ENCODE data around the gene VPREB1. TPM values are rescaled to one million over a fixed set of nuclear protein-coding genes. Genes with fewer than 3 reads are reported as not detected.
"Not testable (repeated sequence)": the region's sequence is repeated elsewhere in the genome, so short reads cannot be mapped to it uniquely, and the experiment has no call there.

The VPREB1 gene
- total RNA-seq, 1 donor from 2014 or later: not detected

DNA sequence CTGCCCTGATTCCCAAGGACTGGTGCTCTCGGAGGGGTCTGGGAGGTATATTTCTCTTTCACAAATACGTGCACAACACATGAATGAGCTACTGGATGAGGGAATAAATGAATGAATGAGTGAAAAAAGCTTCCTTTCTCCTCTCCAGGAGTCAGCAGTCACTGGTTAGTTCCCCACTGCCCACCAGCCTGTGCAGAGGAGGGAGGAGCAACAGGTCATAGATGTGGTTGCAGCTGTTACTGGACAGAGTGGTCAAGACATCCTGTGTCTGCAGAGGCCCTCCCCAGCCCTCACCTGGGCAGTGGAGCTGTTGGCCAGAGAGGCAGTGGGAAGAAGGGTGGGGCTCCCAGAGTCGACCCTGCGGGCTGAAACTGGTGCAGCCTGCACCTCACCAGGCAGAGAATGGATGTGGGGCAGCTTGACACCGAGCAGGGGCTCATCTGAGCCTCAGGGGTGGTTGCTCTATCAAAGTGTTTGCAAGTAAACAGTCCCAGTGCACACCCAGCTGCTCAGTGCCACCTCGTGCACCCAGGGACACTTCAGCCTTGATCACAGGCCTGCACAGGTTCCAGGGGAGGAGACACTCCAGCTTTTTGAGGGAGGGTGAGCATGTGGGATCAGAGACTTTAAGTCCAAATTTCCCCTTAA is 1.4 kb upstream of the VPREB1 start:
- no peaks in the 10 kb centered on the region for H3K4me1 ChIP-seq
- TF ChIP-seq, protein P1, sequence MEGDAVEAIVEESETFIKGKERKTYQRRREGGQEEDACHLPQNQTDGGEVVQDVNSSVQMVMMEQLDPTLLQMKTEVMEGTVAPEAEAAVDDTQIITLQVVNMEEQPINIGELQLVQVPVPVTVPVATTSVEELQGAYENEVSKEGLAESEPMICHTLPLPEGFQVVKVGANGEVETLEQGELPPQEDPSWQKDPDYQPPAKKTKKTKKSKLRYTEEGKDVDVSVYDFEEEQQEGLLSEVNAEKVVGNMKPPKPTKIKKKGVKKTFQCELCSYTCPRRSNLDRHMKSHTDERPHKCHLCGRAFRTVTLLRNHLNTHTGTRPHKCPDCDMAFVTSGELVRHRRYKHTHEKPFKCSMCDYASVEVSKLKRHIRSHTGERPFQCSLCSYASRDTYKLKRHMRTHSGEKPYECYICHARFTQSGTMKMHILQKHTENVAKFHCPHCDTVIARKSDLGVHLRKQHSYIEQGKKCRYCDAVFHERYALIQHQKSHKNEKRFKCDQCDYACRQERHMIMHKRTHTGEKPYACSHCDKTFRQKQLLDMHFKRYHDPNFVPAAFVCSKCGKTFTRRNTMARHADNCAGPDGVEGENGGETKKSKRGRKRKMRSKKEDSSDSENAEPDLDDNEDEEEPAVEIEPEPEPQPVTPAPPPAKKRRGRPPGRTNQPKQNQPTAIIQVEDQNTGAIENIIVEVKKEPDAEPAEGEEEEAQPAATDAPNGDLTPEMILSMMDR (IDR thresholded peaks at IDR 0.05; ENCODE audit: borderline replicate concordance): no peak
- H3K9me3 ChIP-seq (replicated peaks): no peaks in the 10 kb centered on the region
- H3K4me3 ChIP-seq: no peak overlapping the region
- H3K27ac ChIP-seq (replicated peaks): no peak overlapping the region
- intact Hi-C loops (cut with micrococcal nuclease): no loop called here
- H3K27me3 ChIP-seq (ENCODE audit: low read depth): peaks cover 96% of the 10 kb centered on the region
- H3K36me3 ChIP-seq: no peaks in the 10 kb centered on the region
- DNase-seq: no peak

DNA sequence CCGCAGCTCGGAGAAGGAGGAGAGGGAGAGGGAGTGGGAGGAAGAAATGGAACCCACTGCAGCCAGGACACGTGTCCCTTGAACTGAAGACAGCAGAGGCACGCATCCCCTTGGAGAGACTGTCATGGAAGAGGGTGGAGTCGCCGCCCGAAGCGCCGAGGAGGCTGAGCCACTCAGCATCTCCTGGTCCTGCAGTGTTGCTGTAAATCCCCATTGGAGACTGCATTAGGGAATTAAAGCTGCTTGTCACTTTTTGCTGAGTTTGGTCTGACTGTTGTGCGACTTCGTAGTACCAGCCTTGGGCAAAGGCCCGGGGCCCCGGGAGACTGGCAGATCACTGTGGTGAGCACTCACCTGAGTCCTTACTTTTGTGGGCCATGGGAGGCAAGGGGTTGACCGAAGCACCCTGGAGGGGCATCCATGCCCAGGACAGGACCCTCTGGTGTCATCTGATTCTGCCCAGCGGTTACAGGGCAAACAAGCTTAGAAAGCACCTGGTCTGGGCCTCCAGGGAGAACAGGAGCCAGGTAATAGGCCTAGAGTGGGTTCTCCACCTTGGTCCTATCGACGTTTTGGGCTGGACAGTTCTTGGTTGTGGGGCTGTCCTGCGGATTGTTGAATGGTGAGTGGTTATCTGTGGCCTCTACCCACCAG is 797 bp downstream of the VPREB1 start:
- Histone ChIP-seq H3K36me3 (no peaks in the 10 kb centered on the region), H3K27me3 (ENCODE audit: low read depth) (peaks cover 97% of the 10 kb centered on the region), H3K4me3 (no peak overlapping the region), H3K4me1 (no peaks in the 10 kb centered on the region), H3K27ac (replicated peaks) (no peak overlapping the region), H3K9me3 (replicated peaks) (no peaks in the 10 kb centered on the region)
- intact Hi-C loops (cut with micrococcal nuclease): no loop called here
- TF ChIP-seq, protein P1 (IDR thresholded peaks at IDR 0.05; ENCODE audit: borderline replicate concordance): no peak
- DNase-seq: no peak

DNA sequence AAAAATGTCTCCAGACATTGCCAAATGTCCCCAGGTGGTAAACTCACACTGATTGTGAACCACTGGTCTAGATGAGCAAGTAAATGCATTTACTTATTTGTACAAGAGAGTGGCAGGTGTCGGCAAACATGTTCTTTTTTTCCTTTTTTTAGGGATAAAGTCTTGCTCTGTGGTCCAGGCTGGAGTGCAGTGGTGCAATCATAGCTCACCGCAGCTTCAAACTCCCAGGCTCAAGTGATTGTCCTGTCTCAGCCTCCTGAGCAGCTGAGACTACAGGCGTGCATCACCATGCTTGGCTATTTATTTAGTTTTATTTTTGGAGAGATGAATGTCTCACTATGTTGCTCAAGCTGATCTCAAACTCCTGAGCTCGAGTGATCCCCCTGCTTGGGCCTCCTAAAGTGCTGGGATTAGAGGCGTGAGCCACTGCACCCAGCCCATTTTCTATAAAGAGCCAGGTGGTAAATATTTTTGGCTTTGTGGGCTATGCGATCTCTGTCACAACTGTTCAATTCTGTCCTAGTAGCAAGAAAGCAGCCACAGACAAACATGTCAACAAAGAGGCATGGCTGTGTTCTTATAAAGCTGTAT is 1.4 kb downstream of the VPREB1 start:
- H3K9me3 ChIP-seq (replicated peaks): no peaks in the 10 kb centered on the region
- no peak for DNase-seq
- intact Hi-C loops (cut with micrococcal nuclease): no loop called here
- H3K4me1 ChIP-seq: no peaks in the 10 kb centered on the region
- TF ChIP-seq, protein P1 (IDR thresholded peaks at IDR 0.05; ENCODE audit: borderline replicate concordance): no peak
- H3K27ac ChIP-seq (replicated peaks): no peak overlapping the region
- no peaks in the 10 kb centered on the region for H3K36me3 ChIP-seq
- peaks cover 94% of the 10 kb centered on the region for H3K27me3 ChIP-seq (ENCODE audit: low read depth)
- no peak overlapping the region for H3K4me3 ChIP-seq

DNA sequence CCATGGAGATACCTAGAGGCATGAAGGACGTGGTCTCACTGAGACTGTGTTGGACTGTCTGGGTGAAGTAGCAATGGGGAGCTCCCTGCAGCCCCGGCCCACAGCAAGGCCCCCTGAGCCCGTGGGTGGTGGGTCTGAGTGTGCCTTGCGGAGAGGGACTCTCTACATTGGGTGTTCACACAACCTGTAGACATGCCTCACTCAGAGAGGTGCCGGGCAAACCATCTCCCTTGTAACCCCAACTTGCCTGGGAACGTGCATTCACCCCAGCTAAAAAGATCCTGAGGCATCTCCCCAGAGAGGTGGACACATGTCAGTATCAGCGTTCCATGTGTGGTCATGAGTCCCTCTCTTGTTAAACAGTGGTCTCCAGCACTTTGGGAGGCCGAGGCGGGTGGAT is 2.1 kb downstream of the VPREB1 start:
- intact Hi-C loops (cut with micrococcal nuclease): no loop called here

DNA sequence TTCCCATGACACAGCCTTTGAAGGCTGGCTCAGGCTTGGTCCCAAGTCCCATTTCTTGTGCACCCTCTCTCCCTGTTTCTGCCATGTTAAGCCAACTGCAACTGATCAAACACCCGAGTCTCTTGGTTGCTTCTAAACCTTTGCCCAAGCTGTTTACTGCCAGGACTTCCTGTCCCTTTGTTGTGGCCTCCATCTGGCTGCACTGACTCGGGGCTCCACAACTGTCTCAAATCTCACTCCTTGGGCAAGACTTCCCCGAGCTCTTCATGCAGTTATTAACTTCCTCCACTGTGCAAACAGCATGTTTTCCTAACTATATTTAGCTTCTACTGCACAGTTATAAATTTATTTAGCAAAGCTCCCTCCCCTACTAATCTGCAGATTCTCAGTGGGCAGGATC is 4.3 kb downstream of the VPREB1 start:
- Histone ChIP-seq H3K9me3 (replicated peaks) (no peaks in the 10 kb centered on the region), H3K27me3 (ENCODE audit: low read depth) (peaks cover 77% of the 10 kb centered on the region), H3K4me3 (no peak overlapping the region), H3K36me3 (no peaks in the 10 kb centered on the region), H3K4me1 (no peaks in the 10 kb centered on the region), H3K27ac (replicated peaks) (no peak overlapping the region)
- TF ChIP-seq, protein P1 (IDR thresholded peaks at IDR 0.05; ENCODE audit: borderline replicate concordance): no peak
- no peak for DNase-seq
- intact Hi-C loops (cut with micrococcal nuclease): no loop called here

More for the DNA sequence above, 2.1 kb downstream of the VPREB1 start:
- no peak overlapping the region for H3K4me3 ChIP-seq
- TF ChIP-seq, protein P1 (IDR thresholded peaks at IDR 0.05; ENCODE audit: borderline replicate concordance): no peak
- H3K9me3 ChIP-seq (replicated peaks): no peaks in the 10 kb centered on the region
- H3K4me1 ChIP-seq: no peaks in the 10 kb centered on the region
- no peak overlapping the region for H3K27ac ChIP-seq (replicated peaks)
- H3K36me3 ChIP-seq: no peaks in the 10 kb centered on the region
- no peak for DNase-seq
- peaks cover 90% of the 10 kb centered on the region for H3K27me3 ChIP-seq (ENCODE audit: low read depth)

DNA sequence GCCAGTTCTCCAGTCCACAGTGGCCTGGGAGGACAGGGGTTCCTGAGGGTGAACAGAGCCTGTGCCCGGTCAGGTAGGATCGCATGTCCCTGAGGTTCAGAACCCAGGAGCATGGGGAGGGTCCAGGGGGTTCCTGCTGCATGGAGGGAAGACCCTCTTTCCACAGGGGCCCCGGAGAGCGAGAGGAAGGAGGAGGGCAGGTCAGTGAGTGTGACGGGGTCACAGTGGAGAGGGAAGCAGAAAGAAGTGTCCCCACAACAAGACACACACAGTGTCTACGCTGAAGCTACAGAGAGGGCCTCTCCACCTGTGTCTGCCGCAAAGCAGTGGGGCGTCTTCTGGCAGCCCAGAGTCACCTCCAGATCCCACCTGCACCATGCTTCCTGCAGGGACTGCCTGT is 6.1 kb downstream of the VPREB1 start:
- DNase-seq; H3K4me1 ChIP-seq; H3K4me3 ChIP-seq; H3K36me3 ChIP-seq; H3K27ac ChIP-seq (replicated peaks); H3K9me3 ChIP-seq (replicated peaks); intact Hi-C loops (cut with micrococcal nuclease): not testable (repeated sequence)
- peaks cover 67% of the 10 kb centered on the region for H3K27me3 ChIP-seq (ENCODE audit: low read depth)

DNA sequence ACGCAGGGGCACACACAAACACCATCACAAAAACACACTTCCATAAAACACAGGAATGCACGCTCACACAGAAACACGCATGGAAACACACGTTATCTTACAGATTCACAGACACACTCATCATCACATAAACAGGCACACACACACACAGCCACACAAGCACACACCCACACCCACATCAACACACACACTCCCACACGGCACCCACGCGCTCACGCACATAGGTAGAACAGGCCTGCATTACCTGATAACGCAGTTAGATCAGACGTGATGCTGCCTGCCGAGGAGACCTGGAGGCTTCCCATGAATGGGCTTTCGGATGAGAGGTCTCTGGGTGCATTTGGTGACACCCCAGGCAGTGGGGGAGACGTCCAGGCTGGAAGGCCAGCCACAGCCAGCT is 11.5 kb downstream of the VPREB1 start:
- H3K4me1 ChIP-seq; H3K27ac ChIP-seq (replicated peaks); intact Hi-C loops (cut with micrococcal nuclease); DNase-seq; H3K4me3 ChIP-seq; H3K36me3 ChIP-seq: not testable (repeated sequence)
- Histone ChIP-seq H3K27me3 (ENCODE audit: low read depth) (peaks cover 24% of the 10 kb centered on the region), H3K9me3 (replicated peaks) (peaks cover 10% of the 10 kb centered on the region)

DNA sequence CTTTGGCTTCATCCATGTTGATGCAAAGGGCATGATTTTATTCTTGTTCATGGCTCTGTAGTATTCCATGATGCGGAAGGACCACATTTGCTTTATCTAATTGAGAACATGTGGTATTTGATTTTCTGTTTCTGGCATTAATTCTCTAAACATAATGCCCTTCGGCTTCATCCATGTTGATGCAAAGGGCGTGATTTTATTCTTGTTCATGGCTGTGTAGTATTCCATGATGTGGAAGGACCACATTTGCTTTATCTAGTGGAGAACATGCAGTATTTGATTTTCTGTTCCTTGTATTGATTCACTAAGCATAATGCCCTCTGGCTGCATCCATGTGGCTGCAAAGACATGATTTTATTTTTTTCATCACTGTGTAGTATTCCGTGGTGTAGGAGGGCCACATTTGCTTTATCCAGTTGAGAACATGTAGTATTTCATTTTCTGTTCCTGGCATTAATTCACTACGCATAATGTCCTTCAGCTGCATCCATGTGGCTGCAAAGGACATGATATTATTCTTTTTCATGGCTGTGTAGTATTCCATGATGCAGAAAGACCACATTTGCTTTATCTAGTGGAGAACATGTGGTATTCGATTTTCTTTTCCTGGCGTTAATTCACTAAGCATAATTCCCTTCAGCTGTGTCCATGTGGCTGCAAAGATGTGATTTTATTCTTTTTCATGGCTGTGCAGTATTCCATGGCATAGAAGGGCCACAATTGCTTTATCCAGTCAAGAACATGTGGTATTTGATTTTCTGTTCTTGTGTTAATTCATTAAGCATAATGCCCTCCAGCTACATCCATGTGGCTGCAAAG is 14.2 kb downstream of the VPREB1 start:
- intact Hi-C loops (cut with micrococcal nuclease); DNase-seq: not testable (repeated sequence)

More for the DNA sequence above, 14.2 kb downstream of the VPREB1 start:
- not testable (repeated sequence) for H3K4me1 ChIP-seq; H3K4me3 ChIP-seq; H3K36me3 ChIP-seq; H3K27ac ChIP-seq (replicated peaks)
- H3K27me3 ChIP-seq (ENCODE audit: low read depth): peaks cover 16% of the 10 kb centered on the region
- H3K9me3 ChIP-seq (replicated peaks): peaks cover 10% of the 10 kb centered on the region
